G401.6 (cell line): ENCODE results near the gene FLNB.

Source experiments
- FAIRE-seq: peaks from 2 replicates; lab custom pipeline; 2012; peaks lifted over from hg19 to GRCh38; lab: Jason Lieb, UNC

Gene FLNB, protein sequence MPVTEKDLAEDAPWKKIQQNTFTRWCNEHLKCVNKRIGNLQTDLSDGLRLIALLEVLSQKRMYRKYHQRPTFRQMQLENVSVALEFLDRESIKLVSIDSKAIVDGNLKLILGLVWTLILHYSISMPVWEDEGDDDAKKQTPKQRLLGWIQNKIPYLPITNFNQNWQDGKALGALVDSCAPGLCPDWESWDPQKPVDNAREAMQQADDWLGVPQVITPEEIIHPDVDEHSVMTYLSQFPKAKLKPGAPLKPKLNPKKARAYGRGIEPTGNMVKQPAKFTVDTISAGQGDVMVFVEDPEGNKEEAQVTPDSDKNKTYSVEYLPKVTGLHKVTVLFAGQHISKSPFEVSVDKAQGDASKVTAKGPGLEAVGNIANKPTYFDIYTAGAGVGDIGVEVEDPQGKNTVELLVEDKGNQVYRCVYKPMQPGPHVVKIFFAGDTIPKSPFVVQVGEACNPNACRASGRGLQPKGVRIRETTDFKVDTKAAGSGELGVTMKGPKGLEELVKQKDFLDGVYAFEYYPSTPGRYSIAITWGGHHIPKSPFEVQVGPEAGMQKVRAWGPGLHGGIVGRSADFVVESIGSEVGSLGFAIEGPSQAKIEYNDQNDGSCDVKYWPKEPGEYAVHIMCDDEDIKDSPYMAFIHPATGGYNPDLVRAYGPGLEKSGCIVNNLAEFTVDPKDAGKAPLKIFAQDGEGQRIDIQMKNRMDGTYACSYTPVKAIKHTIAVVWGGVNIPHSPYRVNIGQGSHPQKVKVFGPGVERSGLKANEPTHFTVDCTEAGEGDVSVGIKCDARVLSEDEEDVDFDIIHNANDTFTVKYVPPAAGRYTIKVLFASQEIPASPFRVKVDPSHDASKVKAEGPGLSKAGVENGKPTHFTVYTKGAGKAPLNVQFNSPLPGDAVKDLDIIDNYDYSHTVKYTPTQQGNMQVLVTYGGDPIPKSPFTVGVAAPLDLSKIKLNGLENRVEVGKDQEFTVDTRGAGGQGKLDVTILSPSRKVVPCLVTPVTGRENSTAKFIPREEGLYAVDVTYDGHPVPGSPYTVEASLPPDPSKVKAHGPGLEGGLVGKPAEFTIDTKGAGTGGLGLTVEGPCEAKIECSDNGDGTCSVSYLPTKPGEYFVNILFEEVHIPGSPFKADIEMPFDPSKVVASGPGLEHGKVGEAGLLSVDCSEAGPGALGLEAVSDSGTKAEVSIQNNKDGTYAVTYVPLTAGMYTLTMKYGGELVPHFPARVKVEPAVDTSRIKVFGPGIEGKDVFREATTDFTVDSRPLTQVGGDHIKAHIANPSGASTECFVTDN (N-terminal part only)

DNA sequence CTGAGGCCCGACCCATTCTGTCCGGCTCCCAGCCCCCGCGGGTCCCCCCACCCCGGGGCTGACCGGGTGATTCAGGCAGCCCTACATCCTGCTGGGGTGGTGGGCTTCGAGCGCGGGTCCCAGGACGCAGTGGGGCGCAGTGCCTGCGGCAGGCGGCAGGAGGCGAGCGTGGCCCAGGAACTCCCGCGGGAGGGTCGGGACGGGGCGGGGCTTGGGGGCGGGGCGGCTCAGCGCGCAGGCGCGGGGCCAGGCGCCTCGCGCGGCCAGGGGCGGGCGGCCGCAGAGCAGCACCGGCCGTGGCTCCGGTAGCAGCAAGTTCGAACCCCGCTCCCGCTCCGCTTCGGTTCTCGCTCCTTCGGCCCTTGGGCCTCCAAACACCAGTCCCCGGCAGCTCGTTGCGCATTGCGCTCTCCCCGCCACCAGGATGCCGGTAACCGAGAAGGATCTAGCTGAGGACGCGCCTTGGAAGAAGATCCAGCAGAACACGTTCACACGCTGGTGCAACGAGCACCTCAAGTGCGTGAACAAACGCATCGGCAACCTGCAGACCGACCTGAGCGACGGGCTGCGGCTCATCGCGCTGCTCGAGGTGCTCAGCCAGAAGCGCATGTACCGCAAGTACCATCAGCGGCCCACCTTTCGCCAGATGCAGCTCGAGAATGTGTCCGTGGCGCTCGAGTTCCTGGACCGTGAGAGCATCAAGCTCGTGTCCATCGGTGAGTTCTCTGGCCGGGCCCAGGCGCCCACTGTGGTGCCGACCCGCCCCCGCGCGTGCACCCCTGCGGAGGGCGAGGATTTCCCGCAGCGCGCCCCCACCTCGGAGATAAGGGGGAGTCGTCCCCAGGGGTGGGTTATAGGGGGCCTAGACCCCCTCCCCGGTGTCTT lies at the start of gene FLNB:
TSS of gene FLNB (plus strand) at position 282 of the 885 bp plus-strand sequence. CDS start at position 425, 143 bp downstream.
- FAIRE-seq: no peak

DNA sequence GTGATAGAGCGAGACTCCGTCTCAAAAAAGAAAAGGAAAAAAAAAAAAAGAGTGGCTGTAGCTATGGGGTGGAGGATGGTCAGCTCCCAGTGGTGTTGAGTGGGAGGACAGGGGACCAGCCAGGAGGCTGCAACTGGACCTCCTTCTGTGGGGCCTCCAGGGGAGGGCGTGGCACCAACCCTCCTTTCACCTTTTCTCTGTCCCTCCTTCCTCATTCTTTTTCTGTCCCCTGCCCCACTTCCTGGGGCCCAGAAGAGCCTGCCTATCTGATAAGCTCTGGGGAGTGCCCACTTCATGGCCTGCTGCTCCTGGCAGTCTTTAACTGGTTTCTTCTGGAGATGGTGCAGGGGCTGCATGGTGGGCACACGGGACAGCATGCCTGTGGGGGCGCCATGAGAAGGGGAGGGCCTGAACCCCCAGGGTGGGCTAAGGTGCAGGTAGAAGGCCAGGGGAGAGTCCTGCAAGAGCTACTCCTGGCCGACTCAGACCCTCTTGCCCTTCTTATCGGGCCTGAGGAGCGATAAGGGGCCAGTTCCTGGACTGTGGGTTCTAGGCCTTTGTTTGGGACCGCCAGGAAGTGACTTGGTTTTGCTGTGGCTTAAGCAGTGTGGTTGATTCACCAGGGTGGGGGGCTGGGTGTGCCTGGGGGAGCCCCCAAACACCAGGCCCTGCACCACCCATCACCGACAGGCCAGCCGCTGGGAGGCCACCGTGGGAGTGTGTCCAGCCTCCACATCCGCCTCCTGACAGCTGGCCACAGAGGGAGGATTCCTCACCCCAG lies 49.4 kb upstream of the FLNB start:
- no peak for FAIRE-seq

DNA sequence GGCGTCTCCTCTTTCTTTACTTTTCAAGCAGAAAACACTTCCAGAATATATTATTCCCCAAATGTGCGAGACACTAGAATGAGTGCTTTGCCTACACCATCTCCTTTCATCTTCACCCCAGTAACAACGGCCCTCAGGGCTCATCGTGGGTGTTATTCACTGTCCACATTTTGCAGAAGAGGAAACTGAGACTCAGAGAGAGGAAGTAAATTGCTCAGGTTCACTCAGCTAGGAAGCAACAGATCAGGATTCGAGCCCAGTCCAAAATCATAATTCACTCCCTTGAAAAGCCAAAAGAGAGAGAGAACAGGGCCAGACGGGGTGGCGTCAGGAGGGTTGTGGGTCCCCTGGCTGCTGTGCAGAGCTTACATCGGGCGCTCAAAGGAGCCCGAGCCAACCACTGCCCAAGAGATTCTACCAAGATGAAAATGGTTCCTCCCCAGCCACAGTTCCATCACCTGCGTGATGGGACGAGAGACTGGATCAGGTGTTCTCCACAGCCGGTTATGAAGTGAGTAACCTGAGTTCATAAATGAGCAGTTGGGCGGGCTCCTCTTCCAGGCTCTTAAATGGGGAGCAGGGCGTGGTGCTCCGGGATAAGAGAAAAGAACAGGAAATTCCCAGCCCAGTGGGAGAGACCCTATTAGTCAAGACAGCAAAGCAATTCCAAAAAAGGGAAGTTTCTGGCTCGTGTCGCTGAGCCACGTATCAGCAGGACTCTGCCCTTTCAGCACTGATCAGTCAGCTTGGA lies 48.6 kb upstream of the FLNB start:
- no peak for FAIRE-seq

DNA sequence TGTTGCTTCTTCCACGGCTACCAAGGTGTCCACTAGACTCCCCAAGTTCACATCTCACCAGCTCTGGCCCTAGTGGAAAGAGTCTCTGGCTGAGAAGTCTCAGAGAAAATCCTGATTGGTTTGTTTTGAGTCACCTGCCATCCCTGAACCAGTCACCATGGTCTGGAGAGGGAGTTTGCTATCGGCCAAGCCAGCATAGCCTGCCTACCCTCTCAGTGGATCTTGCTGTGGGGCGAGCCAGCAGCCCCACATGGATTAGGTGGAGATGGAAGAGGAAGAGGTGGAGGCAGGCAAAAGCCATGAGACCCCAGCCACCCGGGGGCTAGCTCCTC lies 48.1 kb upstream of the FLNB start:
- FAIRE-seq: no peak

DNA sequence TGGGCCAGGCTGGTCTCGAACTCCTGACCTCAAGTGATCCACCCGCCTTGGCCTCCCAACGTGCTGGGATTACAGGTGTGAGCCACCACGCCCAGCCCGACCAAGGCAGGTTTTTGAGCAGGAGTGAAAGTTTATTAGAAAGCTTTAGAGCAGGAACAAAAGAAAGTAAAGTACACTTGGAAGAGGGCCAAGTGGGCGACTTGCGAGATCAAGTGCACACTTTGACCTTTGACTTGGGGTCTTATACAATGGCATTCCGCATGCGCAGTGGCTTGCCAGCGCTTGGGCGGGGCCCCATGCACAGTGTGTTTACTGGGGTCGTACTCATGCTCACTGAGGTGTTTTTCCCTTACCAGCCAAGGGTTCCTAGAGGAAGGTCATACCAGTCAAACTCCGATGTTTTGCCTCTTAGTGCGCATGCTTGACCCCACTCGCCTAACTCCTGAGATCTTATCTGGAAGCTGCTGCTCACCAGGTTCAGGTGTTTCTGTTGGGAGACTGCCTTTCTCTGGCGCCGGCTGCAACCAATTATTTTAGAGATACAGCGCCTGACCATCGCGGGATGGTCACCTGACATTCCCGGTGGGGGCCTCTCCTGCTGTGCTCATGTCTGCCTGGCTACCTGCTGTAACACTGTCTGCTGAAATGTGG lies 46.9 kb upstream of the FLNB start:
- FAIRE-seq: no peak

DNA sequence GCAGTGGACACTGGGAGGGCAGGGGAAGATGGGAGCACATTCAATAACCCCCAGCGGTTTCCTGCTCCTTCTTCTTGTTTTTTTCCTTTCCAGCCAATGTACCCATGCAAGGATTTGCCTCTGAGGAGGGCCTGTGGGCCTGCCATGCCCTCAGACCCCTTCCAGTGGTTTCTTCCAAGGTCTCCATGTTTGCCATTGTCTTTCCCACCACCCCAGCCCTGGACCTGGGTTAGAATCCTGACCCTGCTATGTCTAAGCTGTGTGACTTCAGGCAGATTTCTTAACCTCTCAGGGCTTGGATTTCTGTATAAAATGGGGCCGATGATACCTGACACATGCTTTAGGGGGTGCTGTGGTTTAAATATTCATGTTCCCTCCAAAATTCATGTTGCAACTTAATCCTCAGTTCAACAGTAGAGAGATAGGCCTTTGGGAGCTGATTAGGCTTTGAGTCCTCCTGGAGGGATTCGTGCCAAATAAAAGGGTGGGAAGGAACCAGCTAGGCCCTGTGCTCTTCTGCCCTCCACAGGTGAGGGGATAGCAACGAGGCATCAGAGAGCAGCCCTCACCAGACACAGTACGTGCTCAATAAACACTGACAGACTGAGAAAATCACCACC lies 46.3 kb upstream of the FLNB start:
- no peak for FAIRE-seq

DNA sequence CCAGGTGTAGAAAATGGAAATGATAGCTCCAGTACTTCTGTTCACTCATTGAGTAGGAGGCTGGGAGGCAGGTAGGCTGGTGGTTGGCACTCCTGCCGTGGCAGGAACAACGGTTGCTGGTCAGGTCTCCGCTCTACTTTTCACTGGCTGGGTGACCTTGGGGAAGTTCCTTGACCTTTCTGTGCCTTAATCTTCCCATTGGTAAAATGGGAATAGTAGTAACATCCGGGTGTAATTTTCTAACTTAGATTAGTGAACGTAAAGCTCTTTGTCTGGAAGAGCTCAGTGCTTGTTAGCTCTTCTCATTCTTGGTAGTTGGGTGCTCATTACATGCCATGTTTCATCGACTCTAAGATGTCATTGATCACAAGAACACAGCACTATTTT lies 45.8 kb upstream of the FLNB start:
- no peak for FAIRE-seq

DNA sequence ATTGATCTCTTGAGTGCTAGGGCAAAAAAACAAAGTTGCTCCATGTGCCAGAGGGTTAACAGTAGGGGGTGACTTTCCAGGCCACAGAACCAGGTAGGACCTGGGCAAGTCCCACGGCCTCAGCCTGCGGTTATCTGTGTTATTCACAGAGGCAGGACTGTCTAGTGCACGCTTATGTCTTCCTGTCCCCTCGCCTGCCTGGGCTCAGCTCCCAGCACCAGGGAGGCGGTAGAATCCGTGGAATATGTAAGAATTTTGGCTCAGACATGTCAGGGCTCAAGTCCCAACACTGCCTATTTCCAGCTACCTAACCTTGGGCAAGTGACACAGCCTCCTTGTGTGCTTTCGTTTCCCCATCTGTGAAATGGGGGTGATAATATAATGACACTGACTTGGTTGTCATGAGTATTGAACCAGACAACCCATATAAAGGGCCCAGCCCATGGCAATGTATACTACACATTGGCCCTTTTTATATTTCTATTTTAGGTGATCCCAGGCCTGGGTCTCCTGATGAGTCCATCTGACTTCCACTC lies 44.3 kb upstream of the FLNB start:
- FAIRE-seq: no peak

DNA sequence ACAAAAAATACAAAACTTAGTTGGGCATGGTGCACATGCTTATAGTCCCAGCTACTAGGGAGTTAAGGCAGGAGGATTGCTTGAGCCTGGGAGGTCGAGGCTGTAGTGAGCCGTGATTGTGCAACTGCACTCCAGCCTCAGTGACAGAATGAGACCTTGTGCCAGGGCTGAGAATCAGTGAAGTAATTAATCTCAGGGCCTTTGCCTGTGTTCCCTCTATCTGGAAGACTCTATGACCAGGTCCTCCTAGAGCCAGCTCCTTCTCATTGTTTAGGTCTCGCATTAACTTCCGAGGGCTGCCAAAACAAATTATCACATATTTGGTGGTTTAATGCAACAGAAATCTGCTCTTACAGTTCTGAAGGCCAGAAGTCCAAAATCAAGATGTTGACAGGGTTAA lies 41.4 kb upstream of the FLNB start:
- FAIRE-seq: no peak

DNA sequence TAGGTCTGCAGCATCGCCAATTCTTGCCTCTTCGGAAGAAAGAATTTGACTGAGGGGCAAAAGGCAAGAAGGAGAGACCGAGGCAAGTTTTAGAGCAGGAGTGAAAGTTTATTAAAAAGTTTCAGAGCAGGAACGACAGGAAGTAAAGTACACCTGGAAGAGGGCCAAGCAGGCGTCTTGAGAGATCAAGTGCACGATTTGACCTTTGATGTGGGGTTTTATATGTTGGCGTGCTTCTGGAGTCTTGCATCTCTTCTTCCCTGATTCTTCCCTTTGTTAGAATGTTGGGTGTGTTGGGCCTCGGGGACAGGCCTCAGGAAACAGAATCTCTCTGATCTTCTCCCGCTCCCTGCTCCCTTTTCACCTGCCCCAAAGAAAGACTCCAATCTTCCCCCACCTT lies 40.6 kb upstream of the FLNB start:
- FAIRE-seq: no peak

DNA sequence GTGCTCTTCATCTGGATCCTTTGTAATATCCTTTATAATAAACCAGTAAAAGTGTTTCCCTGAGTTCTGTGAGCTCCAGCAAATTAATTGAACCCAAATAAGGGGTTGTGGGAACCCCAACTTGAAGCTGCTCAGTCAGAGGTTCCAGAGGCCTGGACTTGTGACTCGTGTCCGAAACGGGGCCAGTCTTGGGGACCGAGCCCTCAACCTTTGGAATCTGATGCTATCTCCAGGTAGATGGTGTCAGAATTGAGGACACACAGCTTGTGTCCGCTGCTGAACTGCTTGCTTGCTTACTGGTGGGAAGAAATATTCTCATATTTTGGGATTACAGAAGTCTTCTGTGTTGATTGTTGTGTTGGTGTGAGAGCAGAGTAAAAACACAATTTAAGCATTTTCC lies 39.7 kb upstream of the FLNB start:
- FAIRE-seq: no peak

DNA sequence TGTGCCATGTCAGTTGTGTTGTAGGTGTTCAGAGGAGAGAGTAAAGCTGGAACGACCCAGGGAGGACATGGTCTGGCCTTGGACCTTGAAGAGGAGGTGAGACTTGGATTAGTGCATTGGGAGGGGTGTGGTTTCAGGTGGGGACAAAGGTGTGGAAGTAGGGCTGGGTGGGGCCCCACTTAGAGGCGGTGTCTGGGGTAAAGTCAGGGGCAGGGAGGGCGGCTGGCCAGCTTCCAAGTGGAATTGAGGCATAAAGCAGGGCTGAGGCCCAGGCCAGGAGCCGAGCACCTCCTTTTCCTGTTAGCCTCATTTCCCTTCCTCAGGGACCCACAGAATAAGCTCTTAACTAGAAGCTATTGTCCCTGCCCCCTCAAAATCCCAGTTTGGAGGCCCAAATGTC lies 36.2 kb upstream of the FLNB start:
- FAIRE-seq: no peak

DNA sequence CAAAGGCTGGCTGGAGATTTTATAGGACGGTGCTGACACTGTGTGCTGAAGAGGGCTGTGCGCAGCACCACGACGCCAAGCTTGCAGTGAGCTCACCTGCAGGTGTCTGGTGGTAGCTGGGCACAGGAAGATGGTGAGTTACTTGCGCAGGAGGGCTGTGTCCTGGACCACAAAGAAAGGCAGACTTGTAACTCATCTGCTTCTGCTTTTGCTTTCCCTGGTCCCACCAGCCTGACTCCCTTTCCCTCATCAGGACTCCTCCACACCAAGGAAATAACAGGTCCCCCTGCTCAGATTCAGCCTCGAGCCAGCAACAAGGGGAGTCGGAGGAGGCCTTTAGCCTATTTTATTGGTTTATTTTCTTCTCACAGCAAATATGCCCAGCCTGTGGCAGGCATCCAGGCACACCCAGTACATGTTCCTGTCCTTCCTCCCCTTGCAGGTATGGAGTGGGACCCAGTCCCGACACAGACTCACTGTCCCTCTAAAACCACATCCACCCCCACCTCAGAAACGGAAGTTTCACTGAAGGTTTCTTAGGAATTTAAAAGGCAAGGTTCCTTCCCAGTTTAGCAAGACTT lies 35.6 kb upstream of the FLNB start:
- no peak for FAIRE-seq

DNA sequence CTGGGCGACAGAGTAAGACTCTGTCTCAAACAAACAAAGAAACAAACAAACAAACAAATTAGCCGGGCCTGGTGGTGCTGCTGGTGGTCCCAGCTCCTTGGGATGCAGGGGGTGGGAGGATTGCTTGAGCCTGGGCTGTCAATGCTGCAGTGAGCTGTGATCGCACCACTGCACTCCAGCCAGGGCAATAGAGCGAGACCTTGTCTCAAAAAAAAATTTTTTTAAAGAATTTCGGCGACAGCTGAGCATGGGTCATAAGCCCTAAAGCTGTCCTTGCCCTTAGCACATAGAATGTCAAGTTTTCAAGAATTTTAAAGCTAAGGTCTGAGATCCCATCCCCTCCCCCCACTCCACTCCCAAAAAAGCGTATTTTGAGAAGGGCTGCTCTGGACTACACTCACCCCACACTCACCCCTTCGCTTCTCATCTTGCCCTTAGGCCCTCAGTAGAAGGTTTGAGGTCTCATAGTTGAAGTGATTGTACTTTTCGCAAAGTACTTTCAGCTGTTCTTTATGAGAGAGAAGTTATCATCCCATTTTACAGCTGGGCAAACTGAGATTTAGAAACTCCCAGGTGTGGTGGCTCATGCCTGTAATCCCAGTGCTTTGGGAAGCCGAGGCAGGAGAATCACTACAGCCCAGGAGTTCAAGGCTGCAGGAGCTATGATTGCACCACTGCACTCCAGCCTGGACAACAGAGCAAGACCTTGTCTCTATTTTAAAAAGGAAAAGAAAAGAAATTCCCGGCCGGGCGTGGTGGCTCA lies 34.3 kb upstream of the FLNB start:
- no peak for FAIRE-seq

DNA sequence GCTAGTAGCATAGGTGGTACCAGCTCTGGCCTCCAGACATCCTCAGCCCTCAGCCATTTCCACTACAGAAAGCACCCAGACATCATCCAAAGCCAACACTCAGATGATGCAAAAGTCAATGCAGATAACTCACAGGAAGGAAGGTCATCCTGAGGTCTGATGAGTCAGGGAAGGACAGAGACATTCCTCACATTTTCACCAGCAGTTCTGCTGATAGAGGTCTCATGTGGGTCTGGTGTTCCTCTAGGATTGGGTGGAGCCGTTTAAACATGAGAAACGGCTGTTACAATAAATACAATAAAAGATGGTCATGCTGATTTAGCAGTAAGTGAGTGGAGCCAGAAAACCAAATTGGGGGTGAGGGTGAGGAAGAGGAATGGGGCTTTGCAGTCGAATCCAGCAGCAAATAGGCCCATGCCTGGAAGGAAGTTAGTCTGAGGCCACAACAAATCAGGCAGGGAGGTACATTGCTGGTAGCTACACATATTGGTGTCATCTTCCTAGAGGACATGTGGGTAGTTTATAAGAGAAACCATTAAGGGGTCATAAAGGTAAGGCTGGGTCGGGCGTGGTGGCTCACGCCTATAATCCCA lies 33.3 kb upstream of the FLNB start:
- no peak for FAIRE-seq

DNA sequence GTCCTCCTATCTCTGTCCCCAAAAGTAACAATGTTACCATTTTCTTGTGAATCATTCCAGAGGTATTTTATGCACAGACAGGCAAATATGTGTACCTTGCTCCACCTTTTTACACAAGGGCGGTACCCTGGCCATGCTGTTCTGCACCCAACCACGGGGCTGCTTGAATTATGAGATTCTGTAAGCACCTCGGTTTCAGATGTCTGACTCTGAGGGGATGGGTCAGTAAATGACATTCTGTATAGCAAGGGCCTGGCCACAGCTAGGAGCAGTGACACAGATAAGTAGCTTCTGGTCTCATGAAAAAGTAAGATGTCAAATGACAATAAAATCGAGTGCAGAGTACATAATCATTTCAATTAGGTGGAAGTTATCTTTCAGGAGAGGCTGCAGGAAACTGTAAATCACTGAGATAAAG lies 30.4 kb upstream of the FLNB start:
- FAIRE-seq: no peak

DNA sequence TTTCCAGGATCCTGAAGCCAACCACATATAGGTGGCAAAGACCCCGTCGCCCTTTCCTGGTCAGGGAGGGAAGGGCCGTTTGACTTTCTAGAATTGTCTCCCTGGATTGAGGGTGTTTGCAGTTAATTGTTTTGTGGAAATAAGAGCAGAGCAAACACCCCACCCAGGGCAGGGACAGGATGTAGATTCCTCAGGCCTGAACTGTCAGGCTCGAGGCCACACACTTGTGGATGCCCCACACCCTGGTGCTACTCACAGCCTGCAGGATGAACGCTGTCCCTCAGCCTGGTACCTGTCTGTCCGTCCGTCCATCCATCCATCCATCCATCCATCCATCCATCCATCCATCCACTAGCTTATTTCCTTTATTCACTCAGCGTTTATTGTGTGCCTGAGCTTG lies 29.9 kb upstream of the FLNB start:
- no peak for FAIRE-seq
